Endothelial cell of coronary artery (primary cell): Measurements from ENCODE around the gene MAPK1IP1L. TPM values are rescaled to one million over a fixed set of nuclear protein-coding genes. Genes with fewer than 3 reads are reported as not detected.

Experiments used
- total RNA-seq: library from RNA; depleted of rRNA; stranded (reverse); fragments of >200 nt; gene quantifications from 2 replicates; pipeline ENCODE4 v1.2.3, GENCODE V29; 2014

The MAPK1IP1L gene
- 14.8 and 16.1 TPM in 2 replicates for total RNA-seq

GRCh38 chr14:55051423-55052268 is at the start of gene MAPK1IP1L:
Gene MAPK1IP1L, plus strand, starts transcription at chr14:55051647. Its CDS starts 10,037 bp downstream, at chr14:55061684.

GRCh38 chr14:55026793-55027561 is 24.5 kb upstream of the MAPK1IP1L start, which contains the start of the genes SOCS4 and WDHD1:
Gene SOCS4, plus strand, starts transcription at chr14:55027236. Its CDS starts 15,806 bp downstream, at chr14:55043042.
Gene WDHD1, minus strand, starts transcription at chr14:55027099. Its CDS starts 312 bp downstream, at chr14:55026787.

Other genes starting within 250 kb of the MAPK1IP1L start
- 1.4 and 2.0 TPM in 2 replicates for gene GCH1, start 148.8 kb upstream of the MAPK1IP1L start, total RNA-seq
- gene WDHD1, start 24.5 kb upstream of the MAPK1IP1L start, total RNA-seq, result 9.7 and 13.9 TPM in 2 replicates
- 17.6 and 21.6 TPM in 2 replicates for gene SOCS4, start 24.4 kb upstream of the MAPK1IP1L start, total RNA-seq
- 33.7 and 44.0 TPM in 2 replicates for gene LGALS3, start 77.6 kb downstream of the MAPK1IP1L start, total RNA-seq
- 17.5 and 57.8 TPM in 2 replicates for gene DLGAP5, start 139.9 kb downstream of the MAPK1IP1L start, total RNA-seq
- 20.5 and 22.8 TPM in 2 replicates for gene FBXO34, start 219.8 kb downstream of the MAPK1IP1L start, total RNA-seq